IPS-15b (cell line): ENCODE measurements around the gene MYO7B.

Experiments used
- H3K27me3 ChIP-seq: one replicate; pipeline ENCODE4 v1.6.1; 2013; ENCODE audit warnings: low read length; ENCODE audit not compliant: control insufficient read depth, insufficient read depth
- H3K36me3 ChIP-seq: one replicate; pipeline ENCODE4 v1.6.1; 2013; ENCODE audit warnings: low read length; ENCODE audit not compliant: control insufficient read depth, insufficient read depth
- H3K4me1 ChIP-seq: one replicate; pipeline ENCODE4 v1.6.1; 2013; ENCODE audit warnings: mild to moderate bottlenecking, low read length; ENCODE audit not compliant: control insufficient read depth, insufficient read depth
- H3K4me3 ChIP-seq: one replicate; pipeline ENCODE4 v1.5.1; 2013; ENCODE audit warnings: low read depth, low read length
- H3K9ac ChIP-seq: one replicate; pipeline ENCODE4 v1.6.1; 2013; ENCODE audit warnings: low read depth, mild to moderate bottlenecking, low read length
- H3K9me3 ChIP-seq: one replicate; pipeline ENCODE4 v1.6.1; 2013; ENCODE audit warnings: mild to moderate bottlenecking, low read length; ENCODE audit not compliant: control insufficient read depth, insufficient read depth

MYO7B gene

DNA sequence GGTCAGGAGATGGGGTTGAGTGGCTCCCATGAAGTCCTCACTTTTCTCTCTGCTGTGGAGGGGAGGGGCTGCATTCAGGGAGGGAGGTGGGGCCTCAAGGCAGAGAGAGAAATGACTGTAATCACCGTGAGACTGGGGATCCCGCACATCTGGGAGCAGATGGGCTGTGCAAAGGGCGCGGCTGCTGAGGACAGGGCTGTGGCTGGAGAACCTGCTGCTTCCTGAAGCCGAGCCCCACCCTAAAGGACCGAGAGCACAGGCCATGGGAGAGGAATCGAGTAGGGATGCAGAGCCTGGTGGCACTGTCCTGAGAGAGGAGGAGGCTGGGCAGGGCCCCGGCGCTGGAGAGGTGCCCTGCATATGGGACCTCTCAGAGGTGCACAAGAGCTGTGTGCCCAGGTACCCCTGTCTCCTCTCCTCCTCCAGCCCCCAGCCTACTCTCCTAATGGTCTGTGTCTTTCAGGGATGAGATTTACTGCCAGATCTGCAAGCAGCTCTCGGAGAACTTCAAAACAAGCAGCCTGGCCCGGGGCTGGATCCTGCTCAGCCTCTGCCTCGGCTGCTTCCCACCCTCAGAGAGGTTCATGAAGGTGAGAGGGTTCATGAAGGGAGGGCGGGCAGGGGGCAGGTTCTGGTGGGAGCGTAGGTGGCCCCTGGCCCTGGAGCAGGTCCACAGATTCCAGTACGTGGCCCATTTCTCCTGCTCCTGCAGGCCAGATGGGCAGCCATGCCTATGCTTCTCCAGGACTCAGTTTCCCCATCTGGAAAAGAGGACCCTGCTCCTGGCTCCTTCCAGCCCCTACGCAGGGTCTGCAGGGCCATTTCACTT, 84.6 kb downstream of the MYO7B start:
- Histone ChIP-seq H3K4me1 (no peaks in the 10 kb centered on the region), H3K4me3 (no peak overlapping the region), H3K9ac (no peak overlapping the region)

DNA sequence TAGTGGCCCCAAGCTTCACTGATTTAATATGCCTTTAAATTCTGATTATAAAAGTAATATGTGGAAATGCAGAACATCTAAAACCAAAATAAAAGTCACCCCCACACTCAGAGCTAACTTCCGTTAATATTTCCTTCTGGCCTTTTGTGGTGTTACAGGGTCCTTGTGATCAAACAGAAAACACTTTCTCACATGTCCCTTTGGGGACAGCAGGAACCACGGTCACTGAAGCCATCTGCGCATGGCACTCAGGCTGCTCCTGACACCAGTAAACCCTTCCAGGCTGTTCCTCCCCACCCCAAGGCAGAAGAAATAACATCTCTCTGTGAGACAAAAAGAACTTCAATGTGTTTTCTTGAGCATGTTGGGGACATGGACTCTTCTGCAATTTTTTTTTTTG, 85.4 kb downstream of the MYO7B start:
- H3K36me3 ChIP-seq, result no peaks in the 10 kb centered on the region
- H3K9ac ChIP-seq, result no peak overlapping the region
- no peaks in the 10 kb centered on the region for H3K4me1 ChIP-seq
- H3K4me3 ChIP-seq, result no peak overlapping the region
- no peaks in the 10 kb centered on the region for H3K9me3 ChIP-seq
- H3K27me3 ChIP-seq, result no peaks in the 10 kb centered on the region

More for the DNA sequence above, 84.6 kb downstream of the MYO7B start:
- no peaks in the 10 kb centered on the region for H3K9me3 ChIP-seq
- no peaks in the 10 kb centered on the region for H3K36me3 ChIP-seq
- H3K27me3 ChIP-seq, result no peaks in the 10 kb centered on the region

DNA sequence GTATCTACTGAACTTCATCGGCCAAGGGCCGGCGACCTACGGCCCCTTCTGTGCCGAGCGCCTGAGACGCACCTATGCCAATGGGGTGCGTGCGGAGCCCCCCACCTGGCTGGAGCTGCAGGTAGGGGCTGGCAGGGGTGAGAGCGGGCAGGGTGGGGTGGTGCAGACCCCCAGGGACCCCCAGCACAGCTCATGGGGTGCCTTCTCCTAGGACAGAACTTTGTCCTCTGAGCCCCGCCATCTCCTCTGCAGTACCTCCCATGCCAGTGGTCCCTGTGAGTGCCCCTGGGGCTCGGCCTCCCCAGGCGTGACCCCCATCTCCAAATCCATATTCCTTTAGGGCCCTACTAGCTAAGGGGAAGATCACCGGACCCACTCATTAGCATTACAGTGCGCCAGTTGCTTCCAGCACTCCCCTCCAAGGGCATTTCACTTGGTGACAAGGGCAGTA, 86.5 kb downstream of the MYO7B start:
- H3K9me3 ChIP-seq, result no peaks in the 10 kb centered on the region
- H3K4me3 ChIP-seq, result no peak overlapping the region
- H3K4me1 ChIP-seq, result no peaks in the 10 kb centered on the region
- H3K36me3 ChIP-seq, result no peaks in the 10 kb centered on the region
- H3K9ac ChIP-seq, result no peak overlapping the region
- no peaks in the 10 kb centered on the region for H3K27me3 ChIP-seq

GRCh38 chr2:127622561-127623387, 87.3 kb downstream of the MYO7B start:
- H3K9me3 ChIP-seq, result no peaks in the 10 kb centered on the region
- no peak overlapping the region for H3K9ac ChIP-seq
- H3K36me3 ChIP-seq, result no peaks in the 10 kb centered on the region
- H3K4me3 ChIP-seq, result no peak overlapping the region
- no peaks in the 10 kb centered on the region for H3K27me3 ChIP-seq
- H3K4me1 ChIP-seq, result no peaks in the 10 kb centered on the region

DNA sequence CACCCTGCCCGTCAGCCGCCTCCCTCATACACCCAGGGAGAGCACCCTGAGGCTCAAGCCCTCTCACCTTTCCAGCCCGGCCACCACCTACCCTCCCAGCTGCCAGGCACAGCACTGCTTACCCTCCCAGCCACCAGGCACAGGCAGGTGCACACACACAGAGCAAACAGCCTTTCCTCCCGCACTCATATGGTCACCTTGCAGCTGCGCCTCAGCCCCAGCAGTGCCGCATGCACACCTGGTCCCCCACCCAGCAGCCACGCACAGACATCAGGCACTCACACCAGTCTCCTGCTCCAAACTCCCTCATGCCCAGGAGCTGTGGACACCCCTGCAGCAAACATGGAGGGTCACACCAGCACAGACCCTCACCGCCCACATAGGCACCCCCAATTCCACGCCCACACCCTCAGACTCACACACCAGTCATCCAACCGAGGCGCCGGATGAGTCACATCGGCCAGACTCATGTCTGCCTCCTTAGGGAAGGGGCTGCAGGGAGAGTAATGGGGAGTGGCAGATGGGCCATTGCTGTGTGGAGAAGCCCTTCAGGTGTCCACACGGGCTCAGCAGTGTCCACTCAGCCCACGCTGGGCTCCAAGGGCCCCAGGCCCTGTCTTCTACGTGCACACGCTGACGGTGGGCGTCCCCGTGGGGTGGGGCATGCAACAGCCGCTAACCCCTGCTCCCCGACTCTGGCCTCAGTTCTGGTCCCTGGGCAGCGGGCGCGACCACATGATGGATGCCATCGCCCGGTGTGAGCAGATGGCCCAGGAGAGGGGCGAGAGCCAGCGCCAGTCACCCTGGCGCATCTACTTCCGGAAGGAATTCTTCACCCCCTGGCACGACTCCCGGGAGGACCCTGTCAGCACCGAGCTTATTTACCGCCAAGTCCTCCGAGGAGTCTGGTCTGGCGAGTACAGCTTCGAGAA, 88.2 kb downstream of the MYO7B start:
- Histone ChIP-seq H3K4me1 (no peaks in the 10 kb centered on the region), H3K9ac (no peak overlapping the region), H3K36me3 (no peaks in the 10 kb centered on the region), H3K9me3 (no peaks in the 10 kb centered on the region), H3K4me3 (no peak overlapping the region), H3K27me3 (no peaks in the 10 kb centered on the region)

DNA sequence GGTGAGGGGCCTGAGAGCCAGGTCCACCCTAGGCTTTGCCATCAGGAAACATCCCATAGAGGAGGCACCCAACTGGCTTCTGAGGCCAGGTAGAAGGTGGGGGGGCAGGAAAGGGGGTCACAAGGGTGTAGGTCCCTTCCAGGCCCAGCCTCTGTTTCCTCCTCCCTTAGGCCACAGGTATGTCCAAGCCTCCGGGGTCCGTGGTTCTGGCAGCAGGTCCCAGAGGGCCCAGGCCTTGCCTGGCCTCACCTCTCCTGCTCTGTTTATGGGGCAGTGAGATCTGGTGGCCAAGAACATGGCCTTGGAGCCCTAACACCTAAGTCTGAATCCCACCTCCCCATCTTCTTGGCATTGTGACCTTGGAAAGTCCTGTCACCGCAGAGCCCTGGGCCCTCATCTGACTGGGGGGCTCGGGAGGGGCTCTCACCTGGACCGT, 88.9 kb downstream of the MYO7B start:
- no peak overlapping the region for H3K4me3 ChIP-seq
- no peaks in the 10 kb centered on the region for H3K4me1 ChIP-seq
- H3K9ac ChIP-seq, result no peak overlapping the region
- no peaks in the 10 kb centered on the region for H3K36me3 ChIP-seq
- no peaks in the 10 kb centered on the region for H3K9me3 ChIP-seq
- H3K27me3 ChIP-seq, result no peaks in the 10 kb centered on the region

DNA sequence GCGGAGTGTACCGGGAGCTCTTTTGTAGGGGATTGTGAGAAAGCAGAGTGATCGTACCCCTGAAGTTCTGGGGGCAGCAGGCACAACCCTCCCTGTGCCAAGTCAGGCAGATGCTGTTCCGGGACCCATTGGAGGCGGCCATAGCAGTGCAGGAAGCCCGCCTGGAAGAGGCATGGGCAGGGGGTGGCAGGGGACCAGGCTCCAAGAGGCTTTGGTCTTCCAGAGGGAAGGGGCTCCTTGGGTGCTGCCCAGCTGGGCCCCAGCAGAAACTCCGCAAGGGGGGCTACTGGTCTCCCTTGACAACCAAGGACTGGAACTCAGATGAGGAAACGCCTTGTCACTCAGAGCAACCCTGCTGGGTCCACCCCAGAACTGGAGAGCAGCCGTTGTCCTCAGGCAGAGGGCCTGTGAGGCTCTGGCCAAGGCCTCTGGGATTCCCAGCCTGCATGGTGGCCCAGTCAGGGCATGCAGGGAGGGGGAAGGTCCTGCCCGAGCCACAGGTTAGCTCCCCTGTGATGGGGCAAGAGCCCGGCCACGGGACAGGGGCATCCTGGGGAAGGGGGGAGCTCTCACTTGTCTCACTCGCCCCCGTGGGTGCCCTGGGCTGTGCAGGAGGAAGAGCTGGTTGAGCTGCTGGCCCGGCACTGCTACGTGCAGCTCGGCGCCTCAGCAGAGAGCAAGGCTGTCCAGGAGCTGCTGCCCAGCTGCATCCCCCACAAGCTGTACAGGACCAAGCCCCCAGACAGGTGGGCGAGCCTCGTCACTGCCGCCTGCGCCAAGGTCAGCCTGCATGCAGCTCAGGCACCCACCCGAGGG, 89.5 kb downstream of the MYO7B start:
- Histone ChIP-seq H3K9ac (no peak overlapping the region), H3K4me3 (no peak overlapping the region), H3K4me1 (no peaks in the 10 kb centered on the region), H3K36me3 (no peaks in the 10 kb centered on the region), H3K9me3 (no peaks in the 10 kb centered on the region), H3K27me3 (no peaks in the 10 kb centered on the region)

DNA sequence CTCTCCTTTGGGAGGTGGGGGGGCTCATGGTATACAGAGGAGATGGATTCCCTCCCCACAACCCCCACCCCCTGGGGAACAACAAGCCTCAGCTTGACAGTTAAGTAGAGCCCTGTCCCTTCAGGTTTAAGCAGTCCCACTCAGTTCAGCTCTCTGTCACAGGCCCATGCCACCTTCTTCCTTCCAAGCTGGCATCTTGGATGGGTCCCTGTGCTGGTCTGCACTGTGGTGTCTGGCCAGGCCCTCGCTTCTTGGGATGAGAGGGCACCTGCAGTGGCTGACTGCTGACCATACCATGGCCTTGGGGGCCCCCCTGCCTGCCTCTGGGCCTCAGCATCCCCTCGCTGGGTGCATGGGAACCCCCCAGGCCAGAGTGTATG, 90.1 kb downstream of the MYO7B start:
- Histone ChIP-seq H3K4me1 (no peaks in the 10 kb centered on the region), H3K27me3 (no peaks in the 10 kb centered on the region), H3K9me3 (no peaks in the 10 kb centered on the region), H3K9ac (no peak overlapping the region), H3K4me3 (no peak overlapping the region), H3K36me3 (no peaks in the 10 kb centered on the region)

- Histone ChIP-seq H3K4me3 (no peak overlapping the region), H3K36me3 (no peaks in the 10 kb centered on the region), H3K27me3 (no peaks in the 10 kb centered on the region), H3K4me1 (no peaks in the 10 kb centered on the region), H3K9me3 (no peaks in the 10 kb centered on the region), H3K9ac (no peak overlapping the region)
Measured at GRCh38 chr2:127626175-127626574, 90.7 kb downstream of the MYO7B start.

GRCh38 chr2:127626917-127627739, 91.6 kb downstream of the MYO7B start:
- Histone ChIP-seq H3K9ac (no peak overlapping the region), H3K4me1 (no peaks in the 10 kb centered on the region), H3K27me3 (no peaks in the 10 kb centered on the region), H3K9me3 (no peaks in the 10 kb centered on the region), H3K36me3 (no peaks in the 10 kb centered on the region), H3K4me3 (no peak overlapping the region)
